ENCODE measurements around the gene UMODL1. TPM values are rescaled to one million over a fixed set of nuclear protein-coding genes. Genes with fewer than 3 reads are reported as not detected.
A peak's percentile ranks its signal among the peaks of the same experiment; 100 is the strongest.

The UMODL1 gene
- total RNA-seq, 6 experiments from 2014 or later, result 0.06 to 1.2 (median 0.75) TPM; not detected in 2

DNA sequence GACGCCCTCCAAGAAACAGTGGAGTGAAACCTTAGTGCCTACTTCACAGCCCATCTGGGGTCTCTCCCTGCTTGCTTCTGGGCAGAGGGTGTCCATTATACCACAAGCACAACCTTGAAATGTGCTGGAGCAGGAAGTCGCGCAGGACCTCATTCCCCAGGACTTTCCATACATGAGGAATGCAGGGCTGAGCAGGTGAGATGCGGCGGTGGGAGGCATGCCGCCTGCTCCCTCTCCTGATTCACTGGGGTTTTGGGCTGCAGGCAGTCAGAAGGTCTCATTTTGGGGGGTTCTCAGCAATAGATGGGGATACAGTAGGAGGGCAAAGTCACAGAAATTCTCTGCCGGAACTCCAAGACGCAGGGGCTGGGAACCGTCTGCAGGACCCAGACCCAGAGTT, 15.7 kb upstream of the UMODL1 start:
- DNase-seq, result no peak

DNA sequence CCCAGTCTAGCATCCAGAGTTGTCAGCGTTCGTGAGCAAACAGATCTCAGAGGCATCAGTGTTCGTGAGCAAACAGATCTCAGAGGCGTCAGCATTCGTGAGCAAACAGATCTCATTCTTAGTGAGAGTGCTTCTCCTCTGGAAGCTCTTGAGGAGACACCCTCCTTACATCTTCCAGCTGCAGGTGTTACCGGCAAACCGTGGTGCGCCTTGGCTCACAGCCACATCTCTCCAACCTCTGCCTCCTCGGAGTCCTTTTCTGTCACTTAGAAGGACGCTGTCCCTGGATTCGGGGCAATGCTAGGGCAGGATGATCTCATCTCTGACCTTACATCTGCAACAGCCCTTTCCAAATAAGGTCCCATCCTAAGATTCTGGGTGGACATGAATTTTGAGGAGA, 14.6 kb upstream of the UMODL1 start:
- DNase-seq (peak in 1 of 3 donors; percentile 5), ATAC-seq (peak in 3 of 4 donors; percentile 13 to 28 (median 15))
- Histone ChIP-seq H3K27ac (peak overlapping the region in 2 of 3 donors; percentile 25 to 36), H3K4me3 (no peak overlapping the region), H3K4me1 (peaks cover 0 to 39% (median 23%) of the 10 kb centered on the region in 4 donors), H3K9me3 (no peaks in the 10 kb centered on the region), H3K36me3 (no peaks in the 10 kb centered on the region), H3K27me3 (no peaks in the 10 kb centered on the region)
- TF ChIP-seq, protein P1, sequence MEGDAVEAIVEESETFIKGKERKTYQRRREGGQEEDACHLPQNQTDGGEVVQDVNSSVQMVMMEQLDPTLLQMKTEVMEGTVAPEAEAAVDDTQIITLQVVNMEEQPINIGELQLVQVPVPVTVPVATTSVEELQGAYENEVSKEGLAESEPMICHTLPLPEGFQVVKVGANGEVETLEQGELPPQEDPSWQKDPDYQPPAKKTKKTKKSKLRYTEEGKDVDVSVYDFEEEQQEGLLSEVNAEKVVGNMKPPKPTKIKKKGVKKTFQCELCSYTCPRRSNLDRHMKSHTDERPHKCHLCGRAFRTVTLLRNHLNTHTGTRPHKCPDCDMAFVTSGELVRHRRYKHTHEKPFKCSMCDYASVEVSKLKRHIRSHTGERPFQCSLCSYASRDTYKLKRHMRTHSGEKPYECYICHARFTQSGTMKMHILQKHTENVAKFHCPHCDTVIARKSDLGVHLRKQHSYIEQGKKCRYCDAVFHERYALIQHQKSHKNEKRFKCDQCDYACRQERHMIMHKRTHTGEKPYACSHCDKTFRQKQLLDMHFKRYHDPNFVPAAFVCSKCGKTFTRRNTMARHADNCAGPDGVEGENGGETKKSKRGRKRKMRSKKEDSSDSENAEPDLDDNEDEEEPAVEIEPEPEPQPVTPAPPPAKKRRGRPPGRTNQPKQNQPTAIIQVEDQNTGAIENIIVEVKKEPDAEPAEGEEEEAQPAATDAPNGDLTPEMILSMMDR (IDR thresholded peaks at IDR 0.05), result no peak
- TF ChIP-seq POLR2A (IDR thresholded peaks at IDR 0.05), result no peak
- intact Hi-C loops (cut with DNase I), result no loop called here
- WGBS (ENCODE audit: insufficient coverage, low coverage, low lambda C conversion rate, missing lambda C conversion rate), result 26% methylated on average over 11 of the region's 11 CpGs

More for the DNA sequence above, 15.7 kb upstream of the UMODL1 start:
- intact Hi-C loops (cut with DNase I), result no loop called here
- peaks cover 0 to 39% (median 23%) of the 10 kb centered on the region in 4 donors for H3K4me1 ChIP-seq
- no peak for TF ChIP-seq POLR2A (IDR thresholded peaks at IDR 0.05)
- TF ChIP-seq, protein P1 (IDR thresholded peaks at IDR 0.05), result no peak
- 84% methylated on average over 8 of the region's 9 CpGs for WGBS (ENCODE audit: insufficient coverage, low coverage, low lambda C conversion rate, missing lambda C conversion rate)
- no peaks in the 10 kb centered on the region for H3K36me3 ChIP-seq
- no peak for ATAC-seq
- no peaks in the 10 kb centered on the region for H3K27me3 ChIP-seq
- H3K9me3 ChIP-seq, result no peaks in the 10 kb centered on the region
- no peak overlapping the region for H3K27ac ChIP-seq
- H3K4me3 ChIP-seq, result no peak overlapping the region

DNA sequence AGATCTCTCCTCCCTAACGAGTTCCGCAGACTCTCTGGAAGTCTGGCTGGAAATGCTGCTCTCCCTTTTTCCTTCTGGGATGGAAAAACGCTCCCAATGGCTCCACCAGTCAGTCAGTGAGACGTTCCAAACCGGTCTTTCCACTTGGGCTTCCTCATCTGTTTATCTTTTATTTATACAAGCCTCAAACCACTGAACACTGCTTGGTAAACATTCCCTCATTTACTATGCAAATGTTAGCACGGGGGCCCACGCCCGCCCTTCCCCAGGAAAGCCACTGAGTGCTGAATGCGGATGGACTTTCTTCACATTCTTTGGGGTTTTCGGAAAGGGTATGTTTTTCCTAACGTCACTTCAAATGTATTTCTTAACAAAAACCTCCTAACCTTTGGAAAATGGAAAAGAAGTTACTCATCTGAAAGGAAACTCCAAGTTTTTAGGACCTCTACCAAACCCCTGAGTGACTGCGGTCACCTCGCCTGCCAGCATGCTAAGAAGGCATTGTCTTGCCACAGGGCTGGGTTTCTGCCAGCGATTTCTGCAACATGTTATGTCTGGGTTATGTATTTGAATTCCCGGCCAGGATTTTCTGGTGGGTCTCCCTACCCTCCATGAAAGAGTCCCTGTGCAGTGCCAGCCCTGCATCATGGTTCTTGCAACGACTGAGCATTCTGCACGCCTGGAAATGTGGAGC, 14.0 kb upstream of the UMODL1 start:
- peak in 1 of 3 donors; percentile 65 for DNase-seq
- peak overlapping the region; percentile 1 to 49 (median 36) for H3K27ac ChIP-seq
- no peaks in the 10 kb centered on the region for H3K9me3 ChIP-seq
- WGBS (ENCODE audit: insufficient coverage, low coverage, low lambda C conversion rate, missing lambda C conversion rate), result 19% methylated on average over 13 of the region's 17 CpGs
- H3K27me3 ChIP-seq, result no peaks in the 10 kb centered on the region
- TF ChIP-seq, protein P1 (IDR thresholded peaks at IDR 0.05), result no peak
- TF ChIP-seq POLR2A (IDR thresholded peaks at IDR 0.05), result peak; percentile 34
- intact Hi-C loops (cut with DNase I), result no loop called here
- no peaks in the 10 kb centered on the region for H3K36me3 ChIP-seq
- H3K4me3 ChIP-seq, result no peak overlapping the region
- peak in 3 of 4 donors; percentile 11 to 48 (median 34) for ATAC-seq
- peaks cover 0 to 39% (median 23%) of the 10 kb centered on the region in 4 donors for H3K4me1 ChIP-seq

DNA sequence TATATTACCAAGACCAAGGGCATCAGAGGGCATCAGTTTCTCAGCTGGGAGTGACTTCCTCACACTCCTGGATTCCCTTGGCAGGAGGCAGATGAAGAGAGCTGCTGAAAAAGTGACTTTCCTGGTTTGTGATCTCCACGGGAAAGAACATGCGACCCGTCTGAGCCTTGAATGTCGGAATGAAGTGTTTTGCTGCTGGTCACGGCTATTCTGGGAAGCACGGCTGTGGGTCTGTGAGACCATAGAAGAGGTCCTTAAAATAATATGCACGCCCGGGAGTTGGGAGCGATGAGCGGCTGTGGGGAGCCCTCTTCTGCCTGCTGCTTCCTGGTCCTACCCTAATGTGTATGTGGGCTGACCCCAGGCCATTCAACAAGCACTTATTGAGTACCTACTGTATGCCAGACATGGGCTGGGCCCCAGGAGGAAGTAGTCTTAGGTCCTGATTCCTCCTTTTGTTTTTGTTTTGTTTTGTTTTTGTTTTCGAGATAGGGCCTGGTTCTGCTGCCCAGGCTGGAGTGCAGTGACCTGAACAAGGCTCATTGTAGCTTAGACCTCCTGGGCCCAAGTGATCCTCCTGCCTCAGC, 13.2 kb upstream of the UMODL1 start:
- ATAC-seq (no peak), DNase-seq (peak in 1 of 3 donors; percentile 16)
- Histone ChIP-seq H3K4me1 (peaks cover 0 to 40% (median 23%) of the 10 kb centered on the region in 4 donors), H3K27me3 (no peaks in the 10 kb centered on the region), H3K27ac (peak overlapping the region; percentile 2 to 49 (median 36)), H3K36me3 (no peaks in the 10 kb centered on the region), H3K9me3 (no peaks in the 10 kb centered on the region), H3K4me3 (no peak overlapping the region)
- intact Hi-C loops (cut with DNase I), result no loop called here
- TF ChIP-seq, protein P1 (IDR thresholded peaks at IDR 0.05), result no peak
- no peak for TF ChIP-seq POLR2A (IDR thresholded peaks at IDR 0.05)
- WGBS (ENCODE audit: insufficient coverage, low coverage, low lambda C conversion rate, missing lambda C conversion rate), result 33% methylated on average over 6 of the region's 11 CpGs
